ENCODE results near the gene PRICKLE1. TPM values are rescaled to one million over a fixed set of nuclear protein-coding genes. Genes with fewer than 3 reads are reported as not detected.

The PRICKLE1 gene
- total and polyA plus RNA-seq, 2 experiments from 2014 or later = 16.5 to 25.9 TPM

DNA sequence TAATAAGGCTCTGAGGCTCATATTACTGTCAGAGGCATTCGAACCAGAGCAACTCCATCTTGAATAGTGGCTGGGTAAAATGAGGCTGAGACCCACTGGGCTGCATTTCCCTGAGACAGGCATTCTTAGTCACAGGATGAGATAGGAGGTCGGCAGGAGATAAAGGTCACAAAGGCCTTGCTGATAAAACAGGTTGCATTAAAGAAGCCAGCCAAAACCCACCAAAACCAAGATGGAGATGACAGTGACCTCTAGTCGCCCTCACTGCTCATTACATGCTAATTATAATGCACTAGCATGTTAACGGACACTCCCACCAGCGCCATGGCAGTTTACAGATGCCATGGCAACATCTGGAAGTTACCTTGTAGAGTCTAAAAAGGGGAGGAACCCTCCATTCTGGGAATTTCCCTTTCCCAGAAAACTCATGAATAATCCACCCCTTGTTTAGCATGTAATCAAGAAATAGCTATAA, 18.1 kb upstream of the PRICKLE1 start:
- no peaks in the 10 kb centered on the region for H3K4me1 ChIP-seq (ENCODE audit: insufficient read depth)
- no peak overlapping the region for H3K4me2 ChIP-seq
- H3K9me2 ChIP-seq (replicated peaks; ENCODE audit: insufficient read depth) = no peaks in the 10 kb centered on the region
- TF ChIP-seq EZH2phosphoT487 (IDR thresholded peaks at IDR 0.05; ENCODE audit: low read depth, severe bottlenecking, unreplicated experiment) (no peak), EZH2 (IDR thresholded peaks at IDR 0.05; ENCODE audit: borderline replicate concordance) (no peak)
- TF ChIP-seq, protein P1, sequence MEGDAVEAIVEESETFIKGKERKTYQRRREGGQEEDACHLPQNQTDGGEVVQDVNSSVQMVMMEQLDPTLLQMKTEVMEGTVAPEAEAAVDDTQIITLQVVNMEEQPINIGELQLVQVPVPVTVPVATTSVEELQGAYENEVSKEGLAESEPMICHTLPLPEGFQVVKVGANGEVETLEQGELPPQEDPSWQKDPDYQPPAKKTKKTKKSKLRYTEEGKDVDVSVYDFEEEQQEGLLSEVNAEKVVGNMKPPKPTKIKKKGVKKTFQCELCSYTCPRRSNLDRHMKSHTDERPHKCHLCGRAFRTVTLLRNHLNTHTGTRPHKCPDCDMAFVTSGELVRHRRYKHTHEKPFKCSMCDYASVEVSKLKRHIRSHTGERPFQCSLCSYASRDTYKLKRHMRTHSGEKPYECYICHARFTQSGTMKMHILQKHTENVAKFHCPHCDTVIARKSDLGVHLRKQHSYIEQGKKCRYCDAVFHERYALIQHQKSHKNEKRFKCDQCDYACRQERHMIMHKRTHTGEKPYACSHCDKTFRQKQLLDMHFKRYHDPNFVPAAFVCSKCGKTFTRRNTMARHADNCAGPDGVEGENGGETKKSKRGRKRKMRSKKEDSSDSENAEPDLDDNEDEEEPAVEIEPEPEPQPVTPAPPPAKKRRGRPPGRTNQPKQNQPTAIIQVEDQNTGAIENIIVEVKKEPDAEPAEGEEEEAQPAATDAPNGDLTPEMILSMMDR (IDR thresholded peaks at IDR 0.05; ENCODE audit: poor library complexity) = no peak
- H3K27ac ChIP-seq = no peak overlapping the region
- WGBS (ENCODE audit: low lambda C conversion rate, missing lambda C conversion rate) = 84% methylated on average over 5 of the region's 5 CpGs
- no peaks in the 10 kb centered on the region for H3K9me3 ChIP-seq (ENCODE audit: low read depth)
- no peaks in the 10 kb centered on the region for H3K79me2 ChIP-seq
- no peak for DNase-seq (ENCODE audit: low spot score)
- no peak overlapping the region for H3K4me3 ChIP-seq
- no peaks in the 10 kb centered on the region for H4K20me1 ChIP-seq (ENCODE audit: insufficient read depth, poor library complexity, severe bottlenecking)
- H3K27me3 ChIP-seq = no peaks in the 10 kb centered on the region
- no peak overlapping the region for H2AFZ ChIP-seq
- no peaks in the 10 kb centered on the region for H3K36me3 ChIP-seq (replicated peaks; ENCODE audit: insufficient read depth, low read depth)

- 100% methylated on average over 1 of the region's 1 CpG for WGBS (ENCODE audit: low lambda C conversion rate, missing lambda C conversion rate)
- Histone ChIP-seq H4K20me1 (ENCODE audit: insufficient read depth, poor library complexity, severe bottlenecking) (no peaks in the 10 kb centered on the region), H3K9me2 (replicated peaks; ENCODE audit: insufficient read depth) (no peaks in the 10 kb centered on the region), H3K4me1 (ENCODE audit: insufficient read depth) (no peaks in the 10 kb centered on the region), H2AFZ (no peak overlapping the region), H3K79me2 (no peaks in the 10 kb centered on the region), H3K9me3 (ENCODE audit: low read depth) (no peaks in the 10 kb centered on the region), H3K36me3 (replicated peaks; ENCODE audit: insufficient read depth, low read depth) (no peaks in the 10 kb centered on the region), H3K27ac (no peak overlapping the region), H3K27me3 (no peaks in the 10 kb centered on the region), H3K4me3 (no peak overlapping the region), H3K4me2 (no peak overlapping the region)
- TF ChIP-seq EZH2phosphoT487 (IDR thresholded peaks at IDR 0.05; ENCODE audit: low read depth, severe bottlenecking, unreplicated experiment) (no peak), EZH2 (IDR thresholded peaks at IDR 0.05; ENCODE audit: borderline replicate concordance) (no peak)
- TF ChIP-seq, protein P1 (IDR thresholded peaks at IDR 0.05; ENCODE audit: poor library complexity) = no peak
- DNase-seq (ENCODE audit: low spot score) = no peak
Observed at GRCh38 chr12:42606471-42606870, 16.9 kb upstream of the PRICKLE1 start.

DNA sequence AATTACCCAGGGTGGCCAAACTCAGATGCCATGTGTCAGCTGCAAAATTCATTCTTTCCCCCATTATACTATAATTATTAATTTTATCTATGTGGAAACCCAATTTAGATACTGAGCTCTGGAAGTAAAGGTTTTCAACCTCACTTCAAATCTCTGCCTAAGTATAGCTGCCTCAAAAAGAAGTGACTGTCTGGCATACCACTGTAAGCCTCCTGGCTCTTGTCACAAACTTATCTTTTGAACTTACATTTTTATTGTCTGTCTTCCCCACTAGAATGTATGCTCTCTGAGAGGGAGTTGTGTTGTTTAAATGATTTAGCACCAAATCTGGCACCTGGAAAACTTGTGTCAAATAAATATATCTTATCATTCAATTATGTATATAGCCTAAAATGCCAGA, 16.1 kb upstream of the PRICKLE1 start:
- no peaks in the 10 kb centered on the region for H3K36me3 ChIP-seq (replicated peaks; ENCODE audit: insufficient read depth, low read depth)
- no peak overlapping the region for H3K4me3 ChIP-seq
- no peak overlapping the region for H3K27ac ChIP-seq
- no peaks in the 10 kb centered on the region for H3K4me1 ChIP-seq (ENCODE audit: insufficient read depth)
- H4K20me1 ChIP-seq (ENCODE audit: insufficient read depth, poor library complexity, severe bottlenecking) = no peaks in the 10 kb centered on the region
- no peaks in the 10 kb centered on the region for H3K9me3 ChIP-seq (ENCODE audit: low read depth)
- no peaks in the 10 kb centered on the region for H3K27me3 ChIP-seq
- TF ChIP-seq EZH2phosphoT487 (IDR thresholded peaks at IDR 0.05; ENCODE audit: low read depth, severe bottlenecking, unreplicated experiment) (no peak), EZH2 (IDR thresholded peaks at IDR 0.05; ENCODE audit: borderline replicate concordance) (no peak)
- TF ChIP-seq, protein P1 (IDR thresholded peaks at IDR 0.05; ENCODE audit: poor library complexity) = no peak
- no peak overlapping the region for H2AFZ ChIP-seq
- H3K79me2 ChIP-seq = no peaks in the 10 kb centered on the region
- no peak overlapping the region for H3K4me2 ChIP-seq
- no peaks in the 10 kb centered on the region for H3K9me2 ChIP-seq (replicated peaks; ENCODE audit: insufficient read depth)
- no peak for DNase-seq (ENCODE audit: low spot score)

Measured in hepatocyte (in vitro differentiated cells).